Right lobe of liver (tissue), 4 donors: ENCODE measurements around the gene VAT1.

Experiments
- POLR2A ChIP-seq: fragments of 450-650 bp; IDR thresholded peaks from one replicate; pipeline ENCODE4 v1.6.1; 2017; ENCODE audit warnings: antibody characterized with exemption, mild to moderate bottlenecking
- TF ChIP-seq, protein P1 (sequence below), 4 donors: fragments of 200-600 bp in 3 of 4; fragments of 450-650 bp in 1 of 4; IDR thresholded peaks; one replicate each; pipeline versions ENCODE4 v1.5.1 to v1.8.0; 2016 to 2022; ENCODE audit warnings: antibody characterized with exemption in 4 of 4, mild to moderate bottlenecking in 2 of 4
- donor health status: DM: no; HTN: no; CAD: no.
- donor health status: DM: no; HTN: no; CAD: no.
- donor health status: DM: no; HTN: yes; CAD: no.

GRCh38 chr17:43025766-43026537, 3.8 kb upstream of the VAT1 start:
- TF ChIP-seq, protein P1, sequence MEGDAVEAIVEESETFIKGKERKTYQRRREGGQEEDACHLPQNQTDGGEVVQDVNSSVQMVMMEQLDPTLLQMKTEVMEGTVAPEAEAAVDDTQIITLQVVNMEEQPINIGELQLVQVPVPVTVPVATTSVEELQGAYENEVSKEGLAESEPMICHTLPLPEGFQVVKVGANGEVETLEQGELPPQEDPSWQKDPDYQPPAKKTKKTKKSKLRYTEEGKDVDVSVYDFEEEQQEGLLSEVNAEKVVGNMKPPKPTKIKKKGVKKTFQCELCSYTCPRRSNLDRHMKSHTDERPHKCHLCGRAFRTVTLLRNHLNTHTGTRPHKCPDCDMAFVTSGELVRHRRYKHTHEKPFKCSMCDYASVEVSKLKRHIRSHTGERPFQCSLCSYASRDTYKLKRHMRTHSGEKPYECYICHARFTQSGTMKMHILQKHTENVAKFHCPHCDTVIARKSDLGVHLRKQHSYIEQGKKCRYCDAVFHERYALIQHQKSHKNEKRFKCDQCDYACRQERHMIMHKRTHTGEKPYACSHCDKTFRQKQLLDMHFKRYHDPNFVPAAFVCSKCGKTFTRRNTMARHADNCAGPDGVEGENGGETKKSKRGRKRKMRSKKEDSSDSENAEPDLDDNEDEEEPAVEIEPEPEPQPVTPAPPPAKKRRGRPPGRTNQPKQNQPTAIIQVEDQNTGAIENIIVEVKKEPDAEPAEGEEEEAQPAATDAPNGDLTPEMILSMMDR (IDR thresholded peaks at IDR 0.05), result no peak
- TF ChIP-seq POLR2A, result no peak
